BLaER1 (cell line): ENCODE results near the gene AGXT.
A peak's percentile ranks its signal among the peaks of the same experiment; 100 is the strongest.

Source experiments
- H3K27ac ChIP-seq: shearing (Covaris generic); formaldehyde crosslinking; 2 replicates; pipeline ENCODE4 v1.8.1; 2022
- H3K27me3 ChIP-seq: shearing (Covaris generic); formaldehyde crosslinking; 2 replicates; pipeline ENCODE4 v1.8.1; 2022
- H3K36me3 ChIP-seq: shearing (Covaris generic); formaldehyde crosslinking; 2 replicates; pipeline ENCODE4 v1.8.1; 2022
- H3K4me1 ChIP-seq: shearing (Covaris generic); formaldehyde crosslinking; 2 replicates; pipeline ENCODE4 v1.8.1; 2022
- H3K4me2 ChIP-seq: shearing (Covaris generic); formaldehyde crosslinking; 2 replicates; pipeline ENCODE4 v1.8.1; 2022
- H3K4me3 ChIP-seq: shearing (Covaris generic); formaldehyde crosslinking; 2 replicates; pipeline ENCODE4 v1.8.1; 2022
- H3K9ac ChIP-seq: shearing (Covaris generic); formaldehyde crosslinking; 2 replicates; pipeline ENCODE4 v1.8.1; 2022
- H3K9me3 ChIP-seq: shearing (Covaris generic); formaldehyde crosslinking; 2 replicates; pipeline ENCODE4 v1.8.1; 2022
- H4K20me1 ChIP-seq: shearing (Covaris generic); formaldehyde crosslinking; 2 replicates; pipeline ENCODE4 v1.8.1; 2022
- Cebpa-rat ChIP-seq: shearing (Covaris generic); IDR thresholded peaks from 2 replicates; pipeline ENCODE4 v1.8.1; 2022

AGXT gene

DNA sequence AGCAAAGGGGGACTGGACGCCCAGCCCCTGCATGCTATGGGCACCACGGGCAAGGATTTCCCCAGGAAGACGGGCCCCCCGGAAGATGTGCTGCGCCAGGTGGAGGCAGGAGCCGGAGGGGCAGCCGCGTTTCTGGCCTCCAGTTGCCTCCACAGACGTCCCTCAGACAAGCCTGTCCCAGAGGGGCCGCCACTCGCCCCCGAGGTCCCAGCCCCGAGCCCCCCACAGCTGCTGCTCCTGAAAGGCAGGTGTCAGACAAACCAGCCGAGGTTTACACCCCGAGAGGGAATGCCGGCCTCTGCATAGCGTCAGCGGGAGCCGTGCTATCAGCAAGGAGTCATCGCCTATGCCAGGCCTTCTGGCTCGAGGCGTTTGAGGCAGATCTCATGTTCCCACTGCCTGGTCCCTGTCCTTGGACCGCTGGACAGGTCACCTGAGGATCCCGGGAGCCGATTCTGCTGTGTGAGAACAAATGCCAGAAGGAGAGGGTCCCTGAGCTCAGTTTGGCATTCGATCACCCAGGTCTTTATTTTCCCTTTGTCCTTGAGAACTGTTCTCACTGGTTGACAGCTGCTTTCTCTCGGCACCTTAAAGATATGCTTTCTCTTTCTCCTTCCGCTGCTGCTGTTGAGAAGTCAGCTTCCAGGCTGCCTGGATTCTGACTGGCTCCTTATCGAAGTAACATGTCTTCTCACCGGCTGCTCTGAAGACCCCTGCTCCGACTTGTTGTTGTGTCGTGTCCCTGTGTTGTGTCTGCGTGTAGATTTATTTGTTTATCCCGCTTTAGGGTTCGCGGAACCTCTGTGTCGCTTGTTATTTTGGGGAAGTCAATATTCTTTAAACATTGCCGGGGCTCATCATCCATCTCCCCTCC, 58.1 kb downstream of the AGXT start:
- no peaks in the 10 kb centered on the region for H3K36me3 ChIP-seq
- H3K4me1 ChIP-seq: peaks cover 45% of the 10 kb centered on the region
- no peaks in the 10 kb centered on the region for H3K9me3 ChIP-seq
- H3K27me3 ChIP-seq: no peaks in the 10 kb centered on the region
- H4K20me1 ChIP-seq: no peaks in the 10 kb centered on the region
- no peak overlapping the region for H3K4me3 ChIP-seq
- 0 out of 2 replicates have a peak overlapping the region, but pooled peaks have one; percentile 13 for H3K27ac ChIP-seq
- 0 out of 2 replicates have a peak overlapping the region, but pooled peaks have one; percentile 19 for H3K9ac ChIP-seq
- no peak for TF ChIP-seq Cebpa-rat
- peak overlapping the region; percentile 30 for H3K4me2 ChIP-seq

DNA sequence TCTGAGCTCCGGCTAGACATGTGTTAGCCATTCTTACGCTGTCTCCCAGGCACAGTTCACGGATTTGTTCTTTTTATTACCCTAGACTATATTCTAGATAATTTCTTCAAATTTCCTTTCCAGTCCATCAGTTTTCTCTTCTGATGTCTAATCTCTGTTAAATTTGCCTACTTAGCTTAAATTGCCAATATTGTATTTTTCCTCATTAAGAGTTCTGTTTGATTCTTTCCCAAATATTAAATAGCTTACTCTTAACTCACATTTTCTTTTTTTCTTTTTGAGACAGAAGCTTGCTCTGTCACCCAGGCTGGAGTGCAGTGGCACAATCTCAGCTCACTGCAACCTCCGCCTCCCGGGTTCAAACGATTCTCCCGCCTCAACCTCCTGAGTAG, 58.8 kb downstream of the AGXT start:
- H3K4me3 ChIP-seq: no peak overlapping the region
- no peaks in the 10 kb centered on the region for H3K27me3 ChIP-seq
- H3K9me3 ChIP-seq: no peaks in the 10 kb centered on the region
- H3K4me2 ChIP-seq: no peak overlapping the region
- no peaks in the 10 kb centered on the region for H3K36me3 ChIP-seq
- H3K27ac ChIP-seq: no peak overlapping the region
- no peak overlapping the region for H3K9ac ChIP-seq
- peaks cover 45% of the 10 kb centered on the region for H3K4me1 ChIP-seq
- no peaks in the 10 kb centered on the region for H4K20me1 ChIP-seq
- TF ChIP-seq Cebpa-rat: no peak

DNA sequence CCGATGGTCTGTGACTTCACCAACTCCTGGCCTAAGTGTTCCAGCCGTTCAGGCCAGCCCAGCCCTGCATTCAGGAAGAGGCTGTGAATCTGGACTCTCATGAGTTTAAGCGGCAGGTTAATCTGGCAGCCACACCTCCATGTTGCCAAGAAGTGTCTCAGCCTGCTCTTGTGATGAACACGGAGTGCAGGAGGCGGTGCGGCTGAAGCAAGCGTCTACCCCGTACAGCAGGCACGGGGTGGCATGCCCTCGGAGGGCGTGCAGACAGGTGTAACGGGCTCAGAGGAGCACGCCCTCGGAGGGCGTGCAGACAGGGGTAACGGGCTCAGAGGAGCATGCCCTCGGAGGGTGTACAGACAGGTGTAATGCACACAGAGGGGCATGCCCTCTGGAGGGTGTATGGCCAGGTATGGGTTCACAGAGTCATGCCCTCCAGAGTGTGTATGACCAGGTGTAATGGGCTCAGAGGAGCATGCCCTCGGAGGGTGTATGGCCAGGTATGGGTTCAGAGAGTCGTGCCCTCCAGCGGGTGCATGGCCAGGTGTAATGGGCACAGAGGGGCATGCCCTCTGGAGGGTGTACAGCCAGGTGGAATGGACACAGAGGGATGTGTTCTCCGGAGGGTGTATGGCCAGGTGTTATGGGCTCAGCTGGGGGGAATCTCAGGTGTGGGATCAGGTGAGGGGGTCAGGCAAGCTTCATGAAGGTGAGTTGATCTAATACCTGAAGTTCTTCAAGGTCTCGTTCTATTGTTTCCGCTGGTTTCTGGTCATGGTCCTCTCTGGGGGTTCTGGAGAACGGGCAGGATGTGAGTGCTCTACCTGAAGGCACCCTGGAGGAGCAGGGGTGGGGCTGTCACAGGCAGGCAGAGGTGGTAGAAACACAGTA, 60.1 kb downstream of the AGXT start:
- Histone ChIP-seq H3K9me3 (no peaks in the 10 kb centered on the region), H3K36me3 (no peaks in the 10 kb centered on the region), H3K4me3 (no peak overlapping the region), H4K20me1 (no peaks in the 10 kb centered on the region), H3K4me1 (peaks cover 52% of the 10 kb centered on the region), H3K9ac (no peak overlapping the region), H3K4me2 (no peak overlapping the region), H3K27ac (no peak overlapping the region), H3K27me3 (no peaks in the 10 kb centered on the region)
- TF ChIP-seq Cebpa-rat: no peak

DNA sequence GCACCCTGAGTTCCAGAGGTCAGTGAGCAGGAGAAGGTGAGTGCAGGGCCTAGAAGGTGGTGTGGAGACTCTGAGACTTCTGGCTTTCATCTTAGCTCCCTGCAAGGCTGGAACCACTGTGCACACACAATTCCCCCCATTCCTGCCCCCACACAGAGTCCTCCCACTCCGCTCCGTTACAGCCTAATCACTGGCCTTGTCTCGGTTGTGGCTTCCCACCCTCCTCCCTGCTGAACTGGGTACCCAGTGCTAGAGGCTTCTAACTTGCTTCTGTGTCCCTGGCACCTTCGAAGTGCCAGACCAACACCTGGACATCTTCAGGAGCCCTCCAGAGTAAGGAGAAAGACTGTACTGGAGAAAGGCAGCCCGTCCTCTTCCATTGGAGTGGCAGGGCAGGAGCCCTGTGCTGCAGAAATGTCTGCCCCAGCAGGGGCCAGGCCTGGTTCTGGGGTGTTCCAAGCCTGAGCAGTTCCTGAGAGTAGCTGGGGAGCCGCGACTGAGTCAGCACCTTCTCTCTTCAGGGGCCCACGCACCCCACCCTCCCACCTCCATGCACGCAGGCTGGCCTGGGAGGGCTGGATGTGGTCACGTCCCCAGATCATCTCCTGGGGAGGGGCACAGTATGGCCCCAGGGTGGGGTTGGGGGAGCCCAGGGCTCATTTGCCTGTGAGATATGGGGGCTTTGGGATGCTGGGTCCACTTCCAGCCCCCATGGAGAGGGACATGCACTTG, 60.9 kb downstream of the AGXT start:
- H3K27me3 ChIP-seq: no peaks in the 10 kb centered on the region
- no peaks in the 10 kb centered on the region for H3K36me3 ChIP-seq
- no peaks in the 10 kb centered on the region for H3K9me3 ChIP-seq
- no peaks in the 10 kb centered on the region for H4K20me1 ChIP-seq
- no peak for TF ChIP-seq Cebpa-rat
- H3K4me1 ChIP-seq: peaks cover 60% of the 10 kb centered on the region
- H3K4me3 ChIP-seq: no peak overlapping the region
- no peak overlapping the region for H3K4me2 ChIP-seq
- H3K27ac ChIP-seq: no peak overlapping the region
- H3K9ac ChIP-seq: no peak overlapping the region
